HepG2 (cell line): ENCODE measurements around the gene BLOC1S2.

Experiments
- HDAC6 ChIP-seq: fragments of 200-600 bp; sonication (generic); IDR thresholded peaks from 2 replicates; pipeline ENCODE4 v1.7.0; 2017; ENCODE audit warnings: mild to moderate bottlenecking, antibody characterized with exemption, low read length, low read depth
- POLR2A ChIP-seq, 2 experiments: IDR thresholded peaks; 2 replicates each; pipeline ENCODE4 v1.6.1; 2011; ENCODE audit warnings: low read depth in 2 of 2, low read length in 2 of 2, mild to moderate bottlenecking in 1 of 2, moderate library complexity in 1 of 2; ENCODE audit not compliant: insufficient read depth in 1 of 2
- RAD21 ChIP-seq: fragments of 450-650 bp; formaldehyde crosslinking; IDR thresholded peaks from 2 replicates; pipeline ENCODE4 v1.5.0; 2020; ENCODE audit warnings: mild to moderate bottlenecking
- SP1 ChIP-seq, 2 experiments: fragments of 450-650 bp in 1 of 2; sonication (generic) in 1 of 2; formaldehyde crosslinking in 1 of 2; IDR thresholded peaks; 2 replicates each; pipeline versions ENCODE4 v1.4.0 to v1.6.1; 2016 to 2020; ENCODE audit warnings: missing genetic modification reagents in 1 of 2
- SUZ12 ChIP-seq: fragments of 150-350 bp; IDR thresholded peaks from 2 replicates; pipeline ENCODE4 v1.6.1; 2014; ENCODE audit warnings: low read depth, low read length
- USF2 ChIP-seq, 2 experiments: sonication (generic) in 1 of 2; formaldehyde crosslinking in 1 of 2; IDR thresholded peaks; 2 replicates each; pipeline versions ENCODE4 v1.5.1 to v1.6.1; 2011 to 2020; ENCODE audit warnings: borderline replicate concordance in 1 of 2, low read depth in 1 of 2, low read length in 1 of 2, mild to moderate bottlenecking in 1 of 2, missing genetic modification reagents in 1 of 2, moderate library complexity in 1 of 2
- XRCC5 ChIP-seq: fragments of 200-400 bp; formaldehyde crosslinking; optimal IDR thresholded peaks from 2 replicates; pipeline ENCODE3; 2017; ENCODE audit warnings: mild to moderate bottlenecking, low read length
- ZNF253 ChIP-seq: sonication (generic); formaldehyde crosslinking; IDR thresholded peaks from 2 replicates; pipeline ENCODE4 v1.8.0; 2022; ENCODE audit warnings: mild to moderate bottlenecking, missing genetic modification reagents, borderline replicate concordance
- ZNF441 ChIP-seq: sonication (generic); formaldehyde crosslinking; IDR thresholded peaks from 2 replicates; pipeline ENCODE4 v1.7.0; 2021; ENCODE audit warnings: missing genetic modification reagents, borderline replicate concordance

GRCh38 chr10:100245484-100246220, 40.8 kb downstream of the BLOC1S2 start:
- TF ChIP-seq SUZ12: no peak
- no peak for TF ChIP-seq RAD21 (CRISPR knock-in tag)
- no peak for TF ChIP-seq SP1 (IDR thresholded peaks at IDR 0.05)
- no peak for TF ChIP-seq SP1 (CRISPR knock-in tag; IDR thresholded peaks at IDR 0.05)
- no peak for TF ChIP-seq POLR2A (IDR thresholded peaks at IDR 0.05; ENCODE audit: insufficient read depth in 1 of 2, low read depth in 2 of 2, low read length in 2 of 2)
- no peak for TF ChIP-seq ZNF441 (CRISPR knock-in tag)
- no peak for TF ChIP-seq ZNF253 (CRISPR knock-in tag)
- TF ChIP-seq USF2 (IDR thresholded peaks at IDR 0.05; ENCODE audit: low read depth, low read length): no peak
- TF ChIP-seq USF2 (CRISPR knock-in tag; IDR thresholded peaks at IDR 0.05; ENCODE audit: borderline replicate concordance): no peak
- no peak for TF ChIP-seq XRCC5
- no peak for TF ChIP-seq HDAC6
